ENCODE results near the gene DHRS7B. TPM values are rescaled to one million over a fixed set of nuclear protein-coding genes. Genes with fewer than 3 reads are reported as not detected.

Gene DHRS7B
- total RNA-seq, 1 experiment from 2014 or later = 29.5 TPM

DNA sequence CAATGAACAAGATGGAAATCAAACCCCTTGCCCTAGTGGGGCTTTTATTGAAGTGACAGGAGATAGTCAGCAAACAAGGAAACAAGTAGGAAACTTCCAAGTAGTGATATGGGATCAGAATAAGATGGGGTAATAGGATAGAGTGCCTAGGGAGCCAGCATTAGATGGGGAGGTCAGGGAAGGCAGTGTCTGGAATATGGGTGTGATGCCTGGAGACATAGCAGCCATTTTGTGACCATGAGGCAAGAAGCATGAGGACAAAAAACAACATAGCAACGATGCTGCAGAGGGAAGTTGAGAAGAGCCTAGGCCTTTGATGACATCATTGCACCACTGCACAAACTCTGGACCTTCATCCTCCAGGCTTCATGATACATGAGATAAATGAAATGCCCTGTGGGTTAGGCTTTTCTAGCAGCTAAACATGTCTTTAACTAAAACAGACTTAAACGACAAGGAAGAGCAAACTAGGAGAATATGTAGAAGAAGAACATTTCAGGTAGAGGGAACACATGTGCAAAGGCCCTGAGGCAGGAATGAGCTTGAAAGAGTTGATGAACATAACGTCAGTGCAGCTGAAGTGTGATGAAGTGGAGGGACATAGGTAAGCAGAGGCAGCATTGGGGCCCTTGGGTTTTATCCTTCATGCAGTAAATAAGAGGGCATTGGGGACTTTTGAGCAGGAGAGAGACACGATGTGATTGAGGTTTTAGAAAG is 105.4 kb downstream of the DHRS7B start:
- Histone ChIP-seq H4K20me1 (ENCODE audit: low read length) (no peaks in the 10 kb centered on the region), H2AFZ (ENCODE audit: low read length) (no peak overlapping the region), H3K9ac (ENCODE audit: low read length) (no peak overlapping the region), H3K79me2 (ENCODE audit: low read length) (no peaks in the 10 kb centered on the region), H3K4me1 (ENCODE audit: insufficient read depth, low read length) (no peaks in the 10 kb centered on the region), H3K9me2 (replicated peaks; ENCODE audit: low read length) (no peaks in the 10 kb centered on the region), H3K4me2 (ENCODE audit: low read length) (no peak overlapping the region), H3F3A (ENCODE audit: low read length, unreplicated experiment) (no peaks in the 10 kb centered on the region), H3K27ac (ENCODE audit: low read length) (no peak overlapping the region), H3K27me3 (ENCODE audit: low read length) (no peaks in the 10 kb centered on the region), H3K9me3 (ENCODE audit: low read length) (no peaks in the 10 kb centered on the region), H3K4me3 (ENCODE audit: low read length) (no peak overlapping the region), H3K36me3 (ENCODE audit: low read depth, low read length) (no peaks in the 10 kb centered on the region; the same call in 1 of the 2 replicates)
- ChIA-PET POLR2A (ENCODE audit: unreplicated experiment) (no interaction called here), CTCF (no interaction called here)
- TF ChIP-seq, protein P1, sequence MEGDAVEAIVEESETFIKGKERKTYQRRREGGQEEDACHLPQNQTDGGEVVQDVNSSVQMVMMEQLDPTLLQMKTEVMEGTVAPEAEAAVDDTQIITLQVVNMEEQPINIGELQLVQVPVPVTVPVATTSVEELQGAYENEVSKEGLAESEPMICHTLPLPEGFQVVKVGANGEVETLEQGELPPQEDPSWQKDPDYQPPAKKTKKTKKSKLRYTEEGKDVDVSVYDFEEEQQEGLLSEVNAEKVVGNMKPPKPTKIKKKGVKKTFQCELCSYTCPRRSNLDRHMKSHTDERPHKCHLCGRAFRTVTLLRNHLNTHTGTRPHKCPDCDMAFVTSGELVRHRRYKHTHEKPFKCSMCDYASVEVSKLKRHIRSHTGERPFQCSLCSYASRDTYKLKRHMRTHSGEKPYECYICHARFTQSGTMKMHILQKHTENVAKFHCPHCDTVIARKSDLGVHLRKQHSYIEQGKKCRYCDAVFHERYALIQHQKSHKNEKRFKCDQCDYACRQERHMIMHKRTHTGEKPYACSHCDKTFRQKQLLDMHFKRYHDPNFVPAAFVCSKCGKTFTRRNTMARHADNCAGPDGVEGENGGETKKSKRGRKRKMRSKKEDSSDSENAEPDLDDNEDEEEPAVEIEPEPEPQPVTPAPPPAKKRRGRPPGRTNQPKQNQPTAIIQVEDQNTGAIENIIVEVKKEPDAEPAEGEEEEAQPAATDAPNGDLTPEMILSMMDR (conservative IDR thresholded peaks at IDR 0.05; ENCODE audit: low read depth, low read length) = no peak
- TF ChIP-seq EZH2phosphoT487 (IDR thresholded peaks at IDR 0.05; ENCODE audit: borderline replicate concordance, low read length) (no peak), EZH2 (IDR thresholded peaks at IDR 0.05; ENCODE audit: low read length, unreplicated experiment) (no peak)
- ATAC-seq (no peak), DNase-seq (no peak)
- intact Hi-C loops (cut with micrococcal nuclease) = no loop called here
- no TSS peak for BruUV-seq (replicated peaks)

DNA sequence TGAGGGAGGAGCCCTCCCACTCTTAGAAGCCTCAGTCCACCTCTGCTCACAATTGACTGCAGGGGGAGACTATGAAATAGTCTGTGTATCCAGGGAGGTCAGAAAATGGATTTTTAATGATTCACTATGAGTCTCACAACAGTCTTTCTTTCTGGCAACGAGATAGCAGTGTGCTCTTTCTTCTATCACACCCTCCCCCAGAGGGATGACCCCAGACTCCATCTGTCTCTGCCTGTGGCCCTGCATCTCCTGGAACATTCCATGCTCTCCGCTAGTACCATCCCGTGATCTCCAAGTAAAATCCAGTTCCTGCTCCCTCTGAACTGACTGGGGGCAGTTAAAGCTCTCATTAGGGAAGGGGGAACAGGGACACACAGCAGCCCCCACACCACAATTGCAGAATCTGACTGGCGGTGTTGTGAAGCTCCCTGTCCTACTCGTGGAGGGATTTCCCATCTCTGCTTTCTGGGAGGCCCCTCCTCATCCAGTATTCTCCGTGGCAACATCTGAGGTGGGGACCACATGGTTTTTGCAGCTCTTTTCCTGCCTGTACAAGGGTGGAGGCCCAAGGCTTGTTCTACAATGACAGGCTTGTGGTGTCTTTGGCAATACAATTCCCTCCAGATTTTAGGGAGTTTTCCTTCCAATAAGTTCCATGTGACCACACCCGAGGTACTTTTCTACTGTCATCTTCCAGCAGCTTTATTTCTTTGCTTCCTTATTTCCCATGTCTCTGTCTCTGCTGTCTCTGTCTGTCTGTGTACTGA is 107.0 kb downstream of the DHRS7B start:
- ChIA-PET POLR2A (ENCODE audit: unreplicated experiment) (no interaction called here), CTCF (no interaction called here)
- Histone ChIP-seq H3K9me2 (replicated peaks; ENCODE audit: low read length) (no peaks in the 10 kb centered on the region), H3K79me2 (ENCODE audit: low read length) (no peaks in the 10 kb centered on the region), H3K4me1 (ENCODE audit: insufficient read depth, low read length) (no peaks in the 10 kb centered on the region), H3K4me2 (ENCODE audit: low read length) (no peak overlapping the region), H4K20me1 (ENCODE audit: low read length) (no peaks in the 10 kb centered on the region), H3F3A (ENCODE audit: low read length, unreplicated experiment) (no peaks in the 10 kb centered on the region), H2AFZ (ENCODE audit: low read length) (no peak overlapping the region), H3K9ac (ENCODE audit: low read length) (no peak overlapping the region), H3K9me3 (ENCODE audit: low read length) (no peaks in the 10 kb centered on the region), H3K27ac (ENCODE audit: low read length) (no peak overlapping the region), H3K36me3 (ENCODE audit: low read depth, low read length) (no peaks in the 10 kb centered on the region; the same call in 1 of the 2 replicates), H3K4me3 (ENCODE audit: low read length) (no peak overlapping the region), H3K27me3 (ENCODE audit: low read length) (no peaks in the 10 kb centered on the region)
- BruUV-seq (replicated peaks) = no TSS peak
- DNase-seq (no peak), ATAC-seq (peak; percentile 38; the same call in 1 of the 2 replicates)
- intact Hi-C loops (cut with micrococcal nuclease) = no loop called here
- TF ChIP-seq, protein P1 (conservative IDR thresholded peaks at IDR 0.05; ENCODE audit: low read depth, low read length) = 0 out of 2 replicates have a peak, but pooled peaks have one; percentile 11
- no peak for TF ChIP-seq EZH2 (IDR thresholded peaks at IDR 0.05; ENCODE audit: low read length, unreplicated experiment)

DNA sequence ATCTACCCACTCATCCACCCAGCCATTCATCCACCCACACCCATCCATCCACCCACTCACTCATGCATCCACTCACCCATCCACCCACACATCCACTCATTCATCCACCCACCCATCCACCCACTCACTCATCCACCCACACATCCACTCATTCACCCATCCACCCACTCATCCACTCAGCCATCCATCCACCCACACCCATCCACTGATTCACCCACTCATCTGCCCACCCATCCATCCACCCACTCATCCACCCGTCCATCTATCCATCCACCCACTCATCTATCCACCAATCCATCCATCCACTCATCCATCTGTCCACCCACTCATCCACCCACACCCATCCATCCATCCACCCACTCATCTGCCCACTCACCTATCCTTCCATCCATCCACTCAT is 109.2 kb downstream of the DHRS7B start:
- intact Hi-C loops (cut with micrococcal nuclease) = no loop called here
- ChIA-PET POLR2A (ENCODE audit: unreplicated experiment) (no interaction called here), CTCF (no interaction called here)
- Histone ChIP-seq H3K9ac (ENCODE audit: low read length) (no peak overlapping the region), H3F3A (ENCODE audit: low read length, unreplicated experiment) (no peaks in the 10 kb centered on the region), H4K20me1 (ENCODE audit: low read length) (no peaks in the 10 kb centered on the region), H3K4me2 (ENCODE audit: low read length) (no peak overlapping the region), H3K9me2 (replicated peaks; ENCODE audit: low read length) (no peaks in the 10 kb centered on the region), H3K36me3 (ENCODE audit: low read depth, low read length) (no peaks in the 10 kb centered on the region; the same call in 1 of the 2 replicates), H3K4me3 (ENCODE audit: low read length) (no peak overlapping the region), H3K79me2 (ENCODE audit: low read length) (no peaks in the 10 kb centered on the region), H3K9me3 (ENCODE audit: low read length) (no peaks in the 10 kb centered on the region), H3K4me1 (ENCODE audit: insufficient read depth, low read length) (no peaks in the 10 kb centered on the region), H3K27me3 (ENCODE audit: low read length) (no peaks in the 10 kb centered on the region), H3K27ac (ENCODE audit: low read length) (no peak overlapping the region), H2AFZ (ENCODE audit: low read length) (no peak overlapping the region)
- DNase-seq (no peak), ATAC-seq (no peak)
- no TSS peak for BruUV-seq (replicated peaks)
- TF ChIP-seq EZH2phosphoT487 (IDR thresholded peaks at IDR 0.05; ENCODE audit: borderline replicate concordance, low read length) (no peak), EZH2 (IDR thresholded peaks at IDR 0.05; ENCODE audit: low read length, unreplicated experiment) (no peak)
- TF ChIP-seq, protein P1 (conservative IDR thresholded peaks at IDR 0.05; ENCODE audit: low read depth, low read length) = no peak

Measured in PC-3 (cell line).